IMR-90 (cell line): Measurements from ENCODE around the gene SLC6A2. TPM values are rescaled to one million over a fixed set of nuclear protein-coding genes. Genes with fewer than 3 reads are reported as not detected.

Experiments used
- ATAC-seq: fragments of 200-7000 bp; cut with Tn5 transposase; 2 replicates; pipeline ENCODE4 v1.9.1; 2020; ENCODE audit warnings: low read depth, mild to moderate bottlenecking, moderate library complexity
- BruUV-seq: library from RNA; stranded (reverse); fragments of 400-500 nt; replicated peaks from 2 replicates; lab custom pipeline; 2021; lab: Mats Ljungman, UMichigan
- CTCF ChIA-PET: fragments of 300-600 bp; formaldehyde crosslinking; extraction: SDS; loops from one replicate; lab custom pipeline; 2021; ENCODE audit warnings: antibody characterized with exemption; lab: Yijun Ruan, JAX
- POLR2A ChIA-PET: fragments of 300-600 bp; sonication (Branson Sonifier 250); formaldehyde crosslinking; loops from one replicate; lab custom pipeline; 2022; ENCODE audit warnings: antibody characterized with exemption; ENCODE audit not compliant: unreplicated experiment; lab: Charles Lee
- DNase-seq: peaks from one replicate; pipeline ENCODE4 v3.0.0; 2013
- H2AFZ ChIP-seq: replicated peaks from 2 replicates; pipeline ENCODE3; 2013; ENCODE audit warnings: low read length, mild to moderate bottlenecking; ENCODE audit not compliant: poor library complexity
- H2AK5ac ChIP-seq: 2 replicates; pipeline ENCODE4 v1.6.1; 2013; ENCODE audit warnings: low read depth, low read length, inconsistent platforms
- H2AK9ac ChIP-seq: replicated peaks from 2 replicates; pipeline ENCODE3; 2013; ENCODE audit warnings: mild to moderate bottlenecking, low read depth, low read length, moderate library complexity; ENCODE audit not compliant: poor library complexity
- H2BK120ac ChIP-seq: 2 replicates; pipeline ENCODE4 v1.6.1; 2013; ENCODE audit warnings: low read depth, low read length, inconsistent platforms
- H2BK15ac ChIP-seq: 3 replicates; pipeline ENCODE4 v1.6.1; 2013; ENCODE audit warnings: low read depth, low read length, inconsistent platforms
- H2BK20ac ChIP-seq: 2 replicates; pipeline ENCODE4 v1.6.1; 2013; ENCODE audit warnings: low read depth, mild to moderate bottlenecking, inconsistent platforms, low read length, moderate library complexity
- H2BK5ac ChIP-seq: 2 replicates; pipeline ENCODE4 v1.6.1; 2013; ENCODE audit warnings: mild to moderate bottlenecking, low read depth, low read length, inconsistent platforms; ENCODE audit not compliant: poor library complexity, severe bottlenecking
- H3K14ac ChIP-seq: replicated peaks from 2 replicates; pipeline ENCODE4 v1.6.1; 2013; ENCODE audit warnings: low read depth, low read length, inconsistent platforms
- H3K18ac ChIP-seq: 2 replicates; pipeline ENCODE4 v1.6.1; 2013; ENCODE audit warnings: low read depth, low read length, control low read depth
- H3K23ac ChIP-seq: 2 replicates; pipeline ENCODE4 v1.6.1; 2013; ENCODE audit warnings: low read depth, low read length, inconsistent platforms
- H3K27ac ChIP-seq: 2 replicates; pipeline ENCODE4 v1.5.1; 2013; ENCODE audit warnings: mild to moderate bottlenecking, control low read depth, low read length; ENCODE audit not compliant: insufficient read depth
- H3K27me3 ChIP-seq: 2 replicates; pipeline ENCODE4 v1.6.1; 2013; ENCODE audit warnings: low read length; ENCODE audit not compliant: control insufficient read depth, insufficient read depth
- H3K36me3 ChIP-seq: 2 replicates; pipeline ENCODE4 v1.6.1; 2013; ENCODE audit warnings: low read length, mixed read lengths; ENCODE audit not compliant: control insufficient read depth, insufficient read depth
- H3K4ac ChIP-seq: 2 replicates; pipeline ENCODE4 v1.6.1; 2013; ENCODE audit warnings: low read depth, low read length, inconsistent platforms
- H3K4me1 ChIP-seq: 2 replicates; pipeline ENCODE4 v1.6.1; 2013; ENCODE audit warnings: low read length, mixed read lengths; ENCODE audit not compliant: control insufficient read depth, insufficient read depth
- H3K4me2 ChIP-seq: 2 replicates; pipeline ENCODE4 v1.6.1; 2013; ENCODE audit warnings: low read depth, mild to moderate bottlenecking, control low read depth, low read length, moderate library complexity
- H3K4me3 ChIP-seq: 2 replicates; pipeline ENCODE4 v1.5.1; 2013; ENCODE audit warnings: low read depth, mild to moderate bottlenecking, control low read depth, low read length, moderate library complexity; ENCODE audit not compliant: insufficient read depth
- H3K56ac ChIP-seq: 2 replicates; pipeline ENCODE4 v1.6.1; 2013; ENCODE audit warnings: low read length, inconsistent platforms; ENCODE audit not compliant: insufficient read depth; ENCODE audit errors: extremely low read depth
- H3K79me1 ChIP-seq, 2 experiments: 2 replicates each; pipeline ENCODE4 v1.6.1; 2013; ENCODE audit warnings: low read length in 2 of 2, inconsistent platforms in 1 of 2, low read depth in 1 of 2
- H3K9ac ChIP-seq: 2 replicates; pipeline ENCODE4 v1.6.1; 2013; ENCODE audit warnings: low read depth, low read length, control low read depth
- H3K9me1 ChIP-seq: 2 replicates; pipeline ENCODE4 v1.6.1; 2013; ENCODE audit warnings: low read length, inconsistent platforms; ENCODE audit not compliant: insufficient read depth
- H3K9me3 ChIP-seq: 2 replicates; pipeline ENCODE4 v1.6.1; 2013; ENCODE audit warnings: low read length; ENCODE audit not compliant: control insufficient read depth, insufficient read depth
- H4K20me1 ChIP-seq: 2 replicates; pipeline ENCODE4 v1.6.1; 2013; ENCODE audit warnings: low read length, inconsistent platforms; ENCODE audit not compliant: insufficient read depth
- H4K5ac ChIP-seq: 2 replicates; pipeline ENCODE4 v1.6.1; 2013; ENCODE audit warnings: mild to moderate bottlenecking, low read depth, low read length, control low read depth
- H4K8ac ChIP-seq, 2 experiments: 2 replicates each; pipeline ENCODE4 v1.6.1; 2013; ENCODE audit warnings: low read depth in 2 of 2, low read length in 2 of 2, control low read depth in 1 of 2, inconsistent platforms in 1 of 2
- H4K91ac ChIP-seq: 2 replicates; pipeline ENCODE4 v1.6.1; 2013; ENCODE audit warnings: low read depth, low read length, inconsistent platforms; ENCODE audit not compliant: insufficient read depth
- CEBPB ChIP-seq: IDR thresholded peaks from 2 replicates; pipeline ENCODE4 v1.6.1; 2012; ENCODE audit warnings: low read depth, low read length, improper control_type of control experiment
- SMC3 ChIP-seq: fragments of 150-350 bp; IDR thresholded peaks from 2 replicates; pipeline ENCODE4 v1.6.1; 2016; ENCODE audit warnings: low read depth, mild to moderate bottlenecking, antibody characterized with exemption, low read length, moderate library complexity
- WGBS, 2 experiments: methylation state at CpG; one replicate each; pipeline versions ENCODE4 v1.1.5 to v1.1.7; 2013; ENCODE audit warnings: missing lambda C conversion rate in 2 of 2; ENCODE audit not compliant: insufficient read length in 1 of 2; ENCODE audit errors: extremely low coverage in 2 of 2; 5-methylcytosine and 5-hydroxymethylcytosine counted together
- dilution Hi-C: fragments of 300-500 bp; cut with HindIII; formaldehyde crosslinking; loops from one replicate; pipeline ENCODE4 v1.14.3; 2018; ENCODE audit warnings: low sequenced_read_pairs; ENCODE audit not compliant: unreplicated experiment
- in situ Hi-C: fragments of 300-500 bp; cut with MboI; formaldehyde crosslinking; loops from 3 replicates; pipeline ENCODE4 v1.14.3; 2019; ENCODE audit warnings: low sequenced_read_pairs, inconsistent platforms, mixed read lengths
- intact Hi-C: fragments of 100-400 bp; cut with micrococcal nuclease; formaldehyde crosslinking; loops from 2 replicates; pipeline ENCODE4 v1.10.0; 2022
- polyA plus RNA-seq, 3 experiments: library from polyadenylated mRNA; depleted of rRNA; stranded (reverse); fragments of >200 nt; gene quantifications; 2 replicates each; pipeline ENCODE4 v1.2.3, GENCODE V29; 2012; ENCODE audit warnings: low replicate concordance in 1 of 3
- total RNA-seq: library from RNA; depleted of rRNA; stranded (reverse); fragments of >200 nt; gene quantifications from 2 replicates; pipeline ENCODE4 v1.2.3, GENCODE V29; 2012

The SLC6A2 gene
- total and polyA plus RNA-seq, 2 of the 4 experiments (the other 2 are of a cell fraction): not detected

- no peak overlapping the region for H2BK5ac ChIP-seq
- no peak overlapping the region for H2AK9ac ChIP-seq
- DNase-seq (no peak), ATAC-seq (no peak)
- peaks cover 27% of the 10 kb centered on the region for H3K27me3 ChIP-seq
- POLR2A ChIA-PET: no interaction called here
- H4K20me1 ChIP-seq: no peaks in the 10 kb centered on the region
- H3K18ac ChIP-seq: no peak overlapping the region
- no peak overlapping the region for H4K8ac ChIP-seq
- H3K4ac ChIP-seq: no peak overlapping the region
- no peak overlapping the region for H4K91ac ChIP-seq
- dilution Hi-C loops (no loop called here), intact Hi-C loops (no loop called here), in situ Hi-C loops (no loop called here)
- no peak overlapping the region for H3K14ac ChIP-seq
- no peak overlapping the region for H2BK20ac ChIP-seq
- no peaks in the 10 kb centered on the region for H3K9me3 ChIP-seq
- no peak overlapping the region for H3K23ac ChIP-seq
- TF ChIP-seq SMC3 (no peak), CEBPB (0 out of 2 replicates have a peak, but pooled peaks have one; percentile 40)
- CTCF ChIA-PET: interaction anchor here (1.8 kb wide), 1 partner anchor 231 kb away, joined by 5 read pairs; no protein-coding TSS in a partner anchor
- no peak overlapping the region for H3K9ac ChIP-seq
- no peaks in the 10 kb centered on the region for H3K4me1 ChIP-seq
- no peak overlapping the region for H2AK5ac ChIP-seq
- H3K27ac ChIP-seq: no peak overlapping the region
- no peaks in the 10 kb centered on the region for H3K79me1 ChIP-seq
- no peaks in the 10 kb centered on the region for H3K9me1 ChIP-seq
- H4K5ac ChIP-seq: no peak overlapping the region
- H3K36me3 ChIP-seq: no peaks in the 10 kb centered on the region
- BruUV-seq: no TSS peak
- no peak overlapping the region for H2AFZ ChIP-seq
- no peak overlapping the region for H3K56ac ChIP-seq
- no CpG with 5 or more reads among the region's 5 CpGs for WGBS, 2 experiments
- no peak overlapping the region for H2BK120ac ChIP-seq
- H3K4me3 ChIP-seq: no peak overlapping the region
- H2BK15ac ChIP-seq: no peak overlapping the region
- no peak overlapping the region for H3K4me2 ChIP-seq
Observed at GRCh38 chr16:55695595-55695994, 39.8 kb downstream of the SLC6A2 start.
